WTC11 (cell line): ENCODE results near the gene CNTNAP2. TPM values are rescaled to one million over a fixed set of nuclear protein-coding genes. Genes with fewer than 3 reads are reported as not detected.

Experiments used
- ATAC-seq: fragments of 200-7000 bp; cut with Tn5 transposase; 2 replicates; pipeline ENCODE4 v1.10.0; 2021; ENCODE audit warnings: mild to moderate bottlenecking, moderate library complexity
- CTCF ChIA-PET: fragments of 300-600 bp; sonication (Branson Sonifier 250); formaldehyde crosslinking; loops from one replicate; lab custom pipeline; 2021; ENCODE audit warnings: antibody characterized with exemption; lab: Charles Lee
- POLR2A ChIA-PET: fragments of 350-600 bp; sonication (Branson Sonifier 250); formaldehyde crosslinking; loops from one replicate; lab custom pipeline; 2021; ENCODE audit warnings: antibody characterized with exemption; lab: Charles Lee
- DNase-seq: peaks from one replicate; pipeline ENCODE4 v3.0.0; 2021; ENCODE audit warnings: low spot score
- H3K27ac Mint-ChIP-seq: 2 replicates; pipeline ENCODE4 v1.8.0; 2021; ENCODE audit warnings: mixed read lengths
- H3K27me3 Mint-ChIP-seq: 2 replicates; pipeline ENCODE4 v1.8.0; 2021; ENCODE audit warnings: low read depth, mild to moderate bottlenecking, moderate library complexity, mixed read lengths
- H3K36me3 Mint-ChIP-seq: 2 replicates; pipeline ENCODE4 v1.8.0; 2021; ENCODE audit warnings: mixed read lengths
- H3K4me1 Mint-ChIP-seq: 2 replicates; pipeline ENCODE4 v1.8.0; 2022; ENCODE audit warnings: mixed read lengths
- H3K4me3 Mint-ChIP-seq: 2 replicates; pipeline ENCODE4 v1.8.0; 2021; ENCODE audit warnings: mild to moderate bottlenecking, moderate library complexity, mixed read lengths
- H3K9me3 Mint-ChIP-seq: 2 replicates; pipeline ENCODE4 v1.8.0; 2021; ENCODE audit warnings: mixed read lengths
- CBFB ChIP-seq: sonication (generic); formaldehyde crosslinking; IDR thresholded peaks from 2 replicates; pipeline ENCODE4 v1.8.1; 2022; ENCODE audit warnings: mild to moderate bottlenecking, low read depth, missing genetic modification reagents
- CREM ChIP-seq: sonication (generic); formaldehyde crosslinking; IDR thresholded peaks from 2 replicates; pipeline ENCODE4 v1.8.1; 2022; ENCODE audit warnings: mild to moderate bottlenecking, missing genetic modification reagents, moderate library complexity
- ELF4 ChIP-seq: sonication (generic); formaldehyde crosslinking; IDR thresholded peaks from 2 replicates; pipeline ENCODE4 v1.8.1; 2022; ENCODE audit warnings: low read depth, mild to moderate bottlenecking, moderate library complexity, missing genetic modification reagents
- EMX1 ChIP-seq: fragments of 250-450 bp; sonication (Bioruptor Pico); IDR thresholded peaks from 2 replicates; pipeline ENCODE4 v1.8.0; 2021; ENCODE audit warnings: mild to moderate bottlenecking
- FOXK1 ChIP-seq: sonication (generic); formaldehyde crosslinking; IDR thresholded peaks from 2 replicates; pipeline ENCODE4 v1.8.0; 2022; ENCODE audit warnings: mild to moderate bottlenecking, moderate library complexity, missing genetic modification reagents
- JUN ChIP-seq: sonication (generic); formaldehyde crosslinking; IDR thresholded peaks from 2 replicates; pipeline ENCODE4 v1.8.0; 2023; ENCODE audit warnings: mild to moderate bottlenecking, missing genetic modification reagents
- NFATC4 ChIP-seq: fragments of 250-450 bp; sonication (Bioruptor Pico); IDR thresholded peaks from 2 replicates; pipeline ENCODE4 v1.9.0; 2021; ENCODE audit warnings: mild to moderate bottlenecking
- NFE2L1 ChIP-seq: sonication (generic); formaldehyde crosslinking; IDR thresholded peaks from 2 replicates; pipeline ENCODE4 v1.8.1; 2023; ENCODE audit warnings: missing genetic modification reagents
- NR2C2 ChIP-seq: sonication (generic); formaldehyde crosslinking; IDR thresholded peaks from 2 replicates; pipeline ENCODE4 v1.8.0; 2022; ENCODE audit warnings: mild to moderate bottlenecking, missing genetic modification reagents
- PRRX2 ChIP-seq: fragments of 250-450 bp; sonication (Bioruptor Pico); IDR thresholded peaks from 2 replicates; pipeline ENCODE4 v1.8.0; 2021; ENCODE audit warnings: mild to moderate bottlenecking
- RELA ChIP-seq: sonication (generic); formaldehyde crosslinking; IDR thresholded peaks from 2 replicates; pipeline ENCODE4 v1.8.1; 2022; ENCODE audit warnings: missing genetic modification reagents, mild to moderate bottlenecking, borderline replicate concordance
- SMAD3 ChIP-seq: sonication (generic); formaldehyde crosslinking; IDR thresholded peaks from 2 replicates; pipeline ENCODE4 v1.8.0; 2022; ENCODE audit warnings: missing genetic modification reagents, mild to moderate bottlenecking, borderline replicate concordance
- SMAD4 ChIP-seq: sonication (generic); formaldehyde crosslinking; IDR thresholded peaks from 2 replicates; pipeline ENCODE4 v1.8.0; 2022; ENCODE audit warnings: mild to moderate bottlenecking, missing genetic modification reagents
- SP1 ChIP-seq: sonication (generic); formaldehyde crosslinking; conservative IDR thresholded peaks from 2 replicates; pipeline ENCODE4 v1.8.1; 2022; ENCODE audit warnings: missing genetic modification reagents
- TP53 ChIP-seq: sonication (generic); formaldehyde crosslinking; IDR thresholded peaks from 2 replicates; pipeline ENCODE4 v1.8.1; 2023; ENCODE audit warnings: mild to moderate bottlenecking, missing genetic modification reagents
- ZBTB21 ChIP-seq: sonication (generic); formaldehyde crosslinking; IDR thresholded peaks from 2 replicates; pipeline ENCODE4 v1.8.1; 2023; ENCODE audit warnings: mild to moderate bottlenecking, missing genetic modification reagents, borderline replicate concordance
- ZNF138 ChIP-seq: sonication (generic); formaldehyde crosslinking; conservative IDR thresholded peaks from 2 replicates; pipeline ENCODE4 v1.8.1; 2022; ENCODE audit warnings: mild to moderate bottlenecking, moderate library complexity, missing genetic modification reagents
- ZNF219 ChIP-seq: sonication (generic); formaldehyde crosslinking; IDR thresholded peaks from 2 replicates; pipeline ENCODE4 v1.8.0; 2023; ENCODE audit warnings: missing genetic modification reagents, mild to moderate bottlenecking, borderline replicate concordance
- ZNF263 ChIP-seq: sonication (generic); formaldehyde crosslinking; IDR thresholded peaks from 2 replicates; pipeline ENCODE4 v1.8.1; 2022; ENCODE audit warnings: low read depth, mild to moderate bottlenecking, moderate library complexity, missing genetic modification reagents
- ZNF416 ChIP-seq: fragments of 250-450 bp; sonication (Bioruptor Pico); IDR thresholded peaks from 2 replicates; pipeline ENCODE4 v1.9.0; 2021; ENCODE audit warnings: mild to moderate bottlenecking, inconsistent platforms
- total RNA-seq: library from RNA; stranded (reverse); gene quantifications from 3 replicates; pipeline ENCODE4 v1.2.3, GENCODE V29; 2021
- TF ChIP-seq, protein P1 (sequence below): sonication (generic); formaldehyde crosslinking; IDR thresholded peaks from 2 replicates; pipeline ENCODE4 v1.8.0; 2022; ENCODE audit warnings: mild to moderate bottlenecking, missing genetic modification reagents
- TF ChIP-seq, protein P2 (sequence below): sonication (generic); formaldehyde crosslinking; IDR thresholded peaks from 2 replicates; pipeline ENCODE4 v1.8.1; 2023; ENCODE audit warnings: mild to moderate bottlenecking, missing genetic modification reagents, moderate library complexity
- TF ChIP-seq, protein P3 (sequence below): sonication (generic); formaldehyde crosslinking; IDR thresholded peaks from 2 replicates; pipeline ENCODE4 v1.8.0; 2022; ENCODE audit warnings: mild to moderate bottlenecking, missing genetic modification reagents
- TF ChIP-seq, protein P4 (sequence below): fragments of 250-450 bp; sonication (Bioruptor Pico); IDR thresholded peaks from 2 replicates; pipeline ENCODE4 v1.9.0; 2021; ENCODE audit warnings: mild to moderate bottlenecking
- TF ChIP-seq, protein P5 (sequence below): sonication (generic); formaldehyde crosslinking; conservative IDR thresholded peaks from 2 replicates; pipeline ENCODE4 v1.8.1; 2022; ENCODE audit warnings: mild to moderate bottlenecking, missing genetic modification reagents
- TF ChIP-seq, protein P6 (sequence below): sonication (generic); formaldehyde crosslinking; IDR thresholded peaks from 2 replicates; pipeline ENCODE4 v1.8.0; 2023; ENCODE audit warnings: mild to moderate bottlenecking, missing genetic modification reagents
- TF ChIP-seq, protein P7 (sequence below): sonication (generic); formaldehyde crosslinking; IDR thresholded peaks from 2 replicates; pipeline ENCODE4 v1.8.1; 2022; ENCODE audit warnings: low read depth, mild to moderate bottlenecking, moderate library complexity, missing genetic modification reagents, borderline replicate concordance

CNTNAP2 gene
- total RNA-seq, 1 experiment from 2014 or later, result 63.8 TPM

DNA sequence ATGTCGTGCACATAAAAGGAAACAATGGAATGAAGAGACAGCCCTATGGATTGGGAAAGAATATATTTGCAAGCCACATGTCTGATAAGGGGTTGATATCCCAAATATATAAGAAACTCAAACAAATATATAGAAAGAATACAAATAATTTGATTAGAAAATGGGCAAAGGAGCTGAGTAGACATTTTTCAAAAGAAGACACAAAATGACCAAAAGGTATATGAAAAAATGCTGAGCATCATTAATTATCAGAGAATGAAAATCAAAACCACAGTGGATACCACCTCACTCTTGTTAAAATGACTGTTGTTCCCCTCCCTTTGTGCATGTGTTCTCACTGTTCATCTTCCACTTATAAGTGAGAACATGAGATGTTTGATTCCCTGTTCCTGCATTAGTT, 175.3 kb downstream of the CNTNAP2 start:
- H3K27ac Mint-ChIP-seq, result no peak overlapping the region
- POLR2A ChIA-PET, result no interaction called here

DNA sequence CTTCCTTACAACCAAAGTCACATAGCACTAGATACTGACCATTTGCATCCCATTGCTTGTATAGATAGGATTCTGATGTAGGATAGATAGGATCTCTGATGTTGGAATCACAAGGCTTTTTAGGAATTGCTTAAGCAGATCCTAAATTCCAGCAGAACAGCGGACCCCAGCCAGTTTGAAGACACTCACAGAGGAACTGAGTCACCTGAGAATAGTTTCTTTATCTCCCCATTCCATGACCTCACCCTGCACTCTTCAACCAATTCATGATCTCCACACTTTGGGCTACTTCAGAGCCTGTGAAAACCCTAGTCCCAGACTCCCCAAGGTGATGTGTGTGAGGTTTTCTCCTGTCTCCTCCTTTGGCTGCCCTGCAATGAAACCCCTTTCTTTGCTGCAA, 179.4 kb downstream of the CNTNAP2 start:
- ATAC-seq (no peak), DNase-seq (no peak)
- H3K4me3 Mint-ChIP-seq, result no peak overlapping the region
- CTCF ChIA-PET, result no interaction called here
- H3K27ac Mint-ChIP-seq, result no peak overlapping the region
- no peaks in the 10 kb centered on the region for H3K9me3 Mint-ChIP-seq
- H3K27me3 Mint-ChIP-seq, result no peaks in the 10 kb centered on the region
- H3K4me1 Mint-ChIP-seq, result no peaks in the 10 kb centered on the region
- POLR2A ChIA-PET, result no interaction called here
- H3K36me3 Mint-ChIP-seq, result no peaks in the 10 kb centered on the region
- TF ChIP-seq, protein P1, sequence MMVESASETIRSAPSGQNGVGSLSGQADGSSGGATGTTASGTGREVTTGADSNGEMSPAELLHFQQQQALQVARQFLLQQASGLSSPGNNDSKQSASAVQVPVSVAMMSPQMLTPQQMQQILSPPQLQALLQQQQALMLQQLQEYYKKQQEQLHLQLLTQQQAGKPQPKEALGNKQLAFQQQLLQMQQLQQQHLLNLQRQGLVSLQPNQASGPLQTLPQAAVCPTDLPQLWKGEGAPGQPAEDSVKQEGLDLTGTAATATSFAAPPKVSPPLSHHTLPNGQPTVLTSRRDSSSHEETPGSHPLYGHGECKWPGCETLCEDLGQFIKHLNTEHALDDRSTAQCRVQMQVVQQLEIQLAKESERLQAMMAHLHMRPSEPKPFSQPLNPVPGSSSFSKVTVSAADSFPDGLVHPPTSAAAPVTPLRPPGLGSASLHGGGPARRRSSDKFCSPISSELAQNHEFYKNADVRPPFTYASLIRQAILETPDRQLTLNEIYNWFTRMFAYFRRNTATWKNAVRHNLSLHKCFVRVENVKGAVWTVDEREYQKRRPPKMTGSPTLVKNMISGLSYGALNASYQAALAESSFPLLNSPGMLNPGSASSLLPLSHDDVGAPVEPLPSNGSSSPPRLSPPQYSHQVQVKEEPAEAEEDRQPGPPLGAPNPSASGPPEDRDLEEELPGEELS (CRISPR knock-in tag), result no peak
- TF ChIP-seq ZNF138 (CRISPR knock-in tag) (no peak), FOXK1 (CRISPR knock-in tag) (no peak), ZBTB21 (CRISPR knock-in tag) (no peak), SMAD3 (no peak), SP1 (CRISPR knock-in tag) (no peak), NFATC4 (no peak), ZNF263 (CRISPR knock-in tag) (no peak), JUN (no peak), ZNF219 (CRISPR knock-in tag) (no peak), TP53 (CRISPR knock-in tag) (no peak), CBFB (CRISPR knock-in tag) (no peak), RELA (CRISPR knock-in tag) (no peak)
- TF ChIP-seq, protein P2, sequence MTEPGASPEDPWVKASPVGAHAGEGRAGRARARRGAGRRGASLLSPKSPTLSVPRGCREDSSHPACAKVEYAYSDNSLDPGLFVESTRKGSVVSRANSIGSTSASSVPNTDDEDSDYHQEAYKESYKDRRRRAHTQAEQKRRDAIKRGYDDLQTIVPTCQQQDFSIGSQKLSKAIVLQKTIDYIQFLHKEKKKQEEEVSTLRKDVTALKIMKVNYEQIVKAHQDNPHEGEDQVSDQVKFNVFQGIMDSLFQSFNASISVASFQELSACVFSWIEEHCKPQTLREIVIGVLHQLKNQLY (CRISPR knock-in tag), result no peak
- TF ChIP-seq, protein P3, sequence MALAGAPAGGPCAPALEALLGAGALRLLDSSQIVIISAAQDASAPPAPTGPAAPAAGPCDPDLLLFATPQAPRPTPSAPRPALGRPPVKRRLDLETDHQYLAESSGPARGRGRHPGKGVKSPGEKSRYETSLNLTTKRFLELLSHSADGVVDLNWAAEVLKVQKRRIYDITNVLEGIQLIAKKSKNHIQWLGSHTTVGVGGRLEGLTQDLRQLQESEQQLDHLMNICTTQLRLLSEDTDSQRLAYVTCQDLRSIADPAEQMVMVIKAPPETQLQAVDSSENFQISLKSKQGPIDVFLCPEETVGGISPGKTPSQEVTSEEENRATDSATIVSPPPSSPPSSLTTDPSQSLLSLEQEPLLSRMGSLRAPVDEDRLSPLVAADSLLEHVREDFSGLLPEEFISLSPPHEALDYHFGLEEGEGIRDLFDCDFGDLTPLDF (CRISPR knock-in tag), result no peak

More for the DNA sequence above, 175.3 kb downstream of the CNTNAP2 start:
- Mint-ChIP-seq H3K4me1 (peaks cover 6% of the 10 kb centered on the region), H3K4me3 (no peak overlapping the region)
- no peak for DNase-seq
- TF ChIP-seq EMX1 (CRISPR knock-in tag) (no peak), NR2C2 (CRISPR knock-in tag) (no peak), SMAD4 (no peak), NFE2L1 (CRISPR knock-in tag) (no peak), ZNF416 (CRISPR knock-in tag) (no peak), CREM (CRISPR knock-in tag) (no peak), SP1 (CRISPR knock-in tag) (no peak), ELF4 (CRISPR knock-in tag) (no peak), PRRX2 (no peak)
- TF ChIP-seq, protein P4, sequence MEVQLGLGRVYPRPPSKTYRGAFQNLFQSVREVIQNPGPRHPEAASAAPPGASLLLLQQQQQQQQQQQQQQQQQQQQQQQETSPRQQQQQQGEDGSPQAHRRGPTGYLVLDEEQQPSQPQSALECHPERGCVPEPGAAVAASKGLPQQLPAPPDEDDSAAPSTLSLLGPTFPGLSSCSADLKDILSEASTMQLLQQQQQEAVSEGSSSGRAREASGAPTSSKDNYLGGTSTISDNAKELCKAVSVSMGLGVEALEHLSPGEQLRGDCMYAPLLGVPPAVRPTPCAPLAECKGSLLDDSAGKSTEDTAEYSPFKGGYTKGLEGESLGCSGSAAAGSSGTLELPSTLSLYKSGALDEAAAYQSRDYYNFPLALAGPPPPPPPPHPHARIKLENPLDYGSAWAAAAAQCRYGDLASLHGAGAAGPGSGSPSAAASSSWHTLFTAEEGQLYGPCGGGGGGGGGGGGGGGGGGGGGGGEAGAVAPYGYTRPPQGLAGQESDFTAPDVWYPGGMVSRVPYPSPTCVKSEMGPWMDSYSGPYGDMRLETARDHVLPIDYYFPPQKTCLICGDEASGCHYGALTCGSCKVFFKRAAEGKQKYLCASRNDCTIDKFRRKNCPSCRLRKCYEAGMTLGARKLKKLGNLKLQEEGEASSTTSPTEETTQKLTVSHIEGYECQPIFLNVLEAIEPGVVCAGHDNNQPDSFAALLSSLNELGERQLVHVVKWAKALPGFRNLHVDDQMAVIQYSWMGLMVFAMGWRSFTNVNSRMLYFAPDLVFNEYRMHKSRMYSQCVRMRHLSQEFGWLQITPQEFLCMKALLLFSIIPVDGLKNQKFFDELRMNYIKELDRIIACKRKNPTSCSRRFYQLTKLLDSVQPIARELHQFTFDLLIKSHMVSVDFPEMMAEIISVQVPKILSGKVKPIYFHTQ (CRISPR knock-in tag), result no peak
- TF ChIP-seq, protein P5, sequence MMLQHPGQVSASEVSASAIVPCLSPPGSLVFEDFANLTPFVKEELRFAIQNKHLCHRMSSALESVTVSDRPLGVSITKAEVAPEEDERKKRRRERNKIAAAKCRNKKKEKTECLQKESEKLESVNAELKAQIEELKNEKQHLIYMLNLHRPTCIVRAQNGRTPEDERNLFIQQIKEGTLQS (CRISPR knock-in tag), result no peak
- TF ChIP-seq, protein P6, sequence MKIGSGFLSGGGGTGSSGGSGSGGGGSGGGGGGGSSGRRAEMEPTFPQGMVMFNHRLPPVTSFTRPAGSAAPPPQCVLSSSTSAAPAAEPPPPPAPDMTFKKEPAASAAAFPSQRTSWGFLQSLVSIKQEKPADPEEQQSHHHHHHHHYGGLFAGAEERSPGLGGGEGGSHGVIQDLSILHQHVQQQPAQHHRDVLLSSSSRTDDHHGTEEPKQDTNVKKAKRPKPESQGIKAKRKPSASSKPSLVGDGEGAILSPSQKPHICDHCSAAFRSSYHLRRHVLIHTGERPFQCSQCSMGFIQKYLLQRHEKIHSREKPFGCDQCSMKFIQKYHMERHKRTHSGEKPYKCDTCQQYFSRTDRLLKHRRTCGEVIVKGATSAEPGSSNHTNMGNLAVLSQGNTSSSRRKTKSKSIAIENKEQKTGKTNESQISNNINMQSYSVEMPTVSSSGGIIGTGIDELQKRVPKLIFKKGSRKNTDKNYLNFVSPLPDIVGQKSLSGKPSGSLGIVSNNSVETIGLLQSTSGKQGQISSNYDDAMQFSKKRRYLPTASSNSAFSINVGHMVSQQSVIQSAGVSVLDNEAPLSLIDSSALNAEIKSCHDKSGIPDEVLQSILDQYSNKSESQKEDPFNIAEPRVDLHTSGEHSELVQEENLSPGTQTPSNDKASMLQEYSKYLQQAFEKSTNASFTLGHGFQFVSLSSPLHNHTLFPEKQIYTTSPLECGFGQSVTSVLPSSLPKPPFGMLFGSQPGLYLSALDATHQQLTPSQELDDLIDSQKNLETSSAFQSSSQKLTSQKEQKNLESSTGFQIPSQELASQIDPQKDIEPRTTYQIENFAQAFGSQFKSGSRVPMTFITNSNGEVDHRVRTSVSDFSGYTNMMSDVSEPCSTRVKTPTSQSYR (CRISPR knock-in tag), result no peak
- TF ChIP-seq, protein P7, sequence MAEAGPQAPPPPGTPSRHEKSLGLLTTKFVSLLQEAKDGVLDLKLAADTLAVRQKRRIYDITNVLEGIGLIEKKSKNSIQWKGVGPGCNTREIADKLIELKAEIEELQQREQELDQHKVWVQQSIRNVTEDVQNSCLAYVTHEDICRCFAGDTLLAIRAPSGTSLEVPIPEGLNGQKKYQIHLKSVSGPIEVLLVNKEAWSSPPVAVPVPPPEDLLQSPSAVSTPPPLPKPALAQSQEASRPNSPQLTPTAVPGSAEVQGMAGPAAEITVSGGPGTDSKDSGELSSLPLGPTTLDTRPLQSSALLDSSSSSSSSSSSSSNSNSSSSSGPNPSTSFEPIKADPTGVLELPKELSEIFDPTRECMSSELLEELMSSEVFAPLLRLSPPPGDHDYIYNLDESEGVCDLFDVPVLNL (CRISPR knock-in tag), result no peak
- TF ChIP-seq, all 79 proteins: peak for 0
- CTCF ChIA-PET, result no interaction called here
- Mint-ChIP-seq H3K9me3 (no peaks in the 10 kb centered on the region), H3K27me3 (no peaks in the 10 kb centered on the region), H3K36me3 (no peaks in the 10 kb centered on the region)
- no peak for ATAC-seq
